Transverse colon (tissue), 4 donors: ENCODE results near the gene VSTM2L. TPM values are rescaled to one million over a fixed set of nuclear protein-coding genes. Genes with fewer than 3 reads are reported as not detected.

Experiments used
- DNase-seq: peaks from one replicate; pipeline ENCODE4 v3.0.0-alpha.2; 2019
- H3K27ac ChIP-seq, 4 donors: fragments of 200-600 bp; sonication (generic); 2 replicates each; pipeline ENCODE4 v1.5.1; 2016 to 2018; ENCODE audit warnings: inconsistent platforms in 4 of 4
- H3K27me3 ChIP-seq: fragments of 200-600 bp; sonication (generic); 2 replicates; pipeline ENCODE4 v1.5.1; 2017; ENCODE audit warnings: inconsistent platforms
- H3K36me3 ChIP-seq, 4 donors: fragments of 200-600 bp; sonication (generic); 2 replicates each; pipeline ENCODE4 v1.5.1; 2017 to 2019; ENCODE audit warnings: inconsistent platforms in 4 of 4
- H3K4me1 ChIP-seq, 4 donors: fragments of 200-600 bp; sonication (generic); 2 replicates each; pipeline ENCODE4 v1.5.1; 2017 to 2020; ENCODE audit warnings: inconsistent platforms in 4 of 4
- H3K4me3 ChIP-seq, 4 donors: fragments of 200-600 bp; sonication (generic); 1 replicate in 1 of 4; 2 replicates in 3 of 4; pipeline versions ENCODE4 v1.5.1 to v1.6.1; 2017 to 2019; ENCODE audit warnings: inconsistent platforms in 4 of 4
- H3K9me3 ChIP-seq, 2 donors: fragments of 200-600 bp; sonication (generic); 2 replicates each; pipeline ENCODE4 v1.5.1; 2017 to 2019; ENCODE audit warnings: inconsistent platforms in 2 of 2
- CTCF ChIP-seq, 5 experiments: fragments of 200-600 bp in 3 of 5; fragments of 450-650 bp in 2 of 5; sonication (generic) in 3 of 5; IDR thresholded peaks; 1 replicate in 2 of 5; 2 replicates in 3 of 5; pipeline ENCODE4 v1.5.1; 2016 to 2017; ENCODE audit warnings: antibody characterized with exemption in 5 of 5, inconsistent platforms in 3 of 5, mild to moderate bottlenecking in 2 of 5, moderate library complexity in 1 of 5
- EP300 ChIP-seq: sonication (generic); formaldehyde crosslinking; IDR thresholded peaks from one replicate; pipeline ENCODE4 v1.6.1; 2017; ENCODE audit warnings: antibody characterized with exemption, low read depth
- POLR2A ChIP-seq: fragments of 450-650 bp; IDR thresholded peaks from one replicate; pipeline ENCODE4 v1.6.1; 2016; ENCODE audit warnings: antibody characterized with exemption, mild to moderate bottlenecking, moderate library complexity
- POLR2AphosphoS5 ChIP-seq, 3 donors: sonication (generic); formaldehyde crosslinking; IDR thresholded peaks; one replicate each; pipeline ENCODE4 v1.6.1; 2016; ENCODE audit warnings: antibody characterized with exemption in 3 of 3
- WGBS, 2 donors: methylation state at CpG; one replicate each; pipeline ENCODE4 v1.1.5; 2018; ENCODE audit warnings: low coverage in 1 of 2; 5-methylcytosine and 5-hydroxymethylcytosine counted together
- in situ Hi-C, 4 donors: fragments of 200-750 bp; cut with MboI; loops; one replicate each; pipeline versions ENCODE4 v1.15.0 to v1.15.1; 2017; ENCODE audit warnings: low sequenced_read_pairs in 3 of 4, low pct_ligation_motif_present in 1 of 4, low pct_unique_long_range_greater_than_20kb in 1 of 4
- intact Hi-C: fragments of 100-400 bp; cut with DNase I; formaldehyde crosslinking; loops from one replicate; pipeline ENCODE4 v1.15.1; 2023; ENCODE audit warnings: low total_unique reads
- total RNA-seq, 4 donors: library from RNA; depleted of rRNA; stranded (reverse); fragments of >200 nt; gene quantifications; one replicate each; pipeline ENCODE4 v1.1.0, GENCODE V29; 2016

VSTM2L gene
- total RNA-seq, 4 donors from 2014 or later, result 3.0 to 6.6 (median 3.0) TPM; not detected in 1

DNA sequence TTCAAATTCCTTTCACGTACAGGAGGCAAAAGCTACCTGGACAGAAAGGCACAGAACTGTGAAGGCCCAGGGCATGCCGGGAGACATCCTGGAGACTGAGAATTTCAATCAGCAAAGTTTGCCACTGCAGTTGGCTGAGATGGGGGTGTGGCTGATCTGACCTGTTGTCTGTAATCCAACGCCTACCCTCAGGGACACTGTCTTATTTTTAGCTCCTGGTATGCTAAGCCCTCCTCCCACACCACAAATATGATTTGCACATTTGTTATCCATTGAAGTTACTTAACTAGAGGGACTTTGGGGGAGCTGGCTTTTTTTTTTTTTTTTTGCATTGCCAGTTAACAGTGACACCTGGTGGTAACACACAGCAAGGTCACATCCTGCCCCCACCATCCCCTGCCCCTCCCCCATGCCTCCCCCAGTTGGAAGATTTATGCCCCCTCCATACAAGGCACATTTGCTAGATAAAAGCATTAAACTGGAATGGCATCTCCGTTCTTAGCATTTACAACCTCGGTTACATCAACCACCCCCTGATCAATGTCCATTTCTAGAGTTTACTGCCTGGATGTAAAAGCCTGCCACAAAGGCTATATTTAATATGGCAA, 90.0 kb downstream of the VSTM2L start:
- whole genome bisulfite sequencing, 2 donors, result 40% methylated on average over 5 of the region's 5 CpGs; no CpG with 5 or more reads in 1 of the 2 donors
- TF ChIP-seq CTCF (IDR thresholded peaks at IDR 0.05) (peak; percentile 42 to 67 (median 55)), EP300 (no peak)
- H3K9me3 ChIP-seq, result no peaks in the 10 kb centered on the region
- H3K4me3 ChIP-seq, result no peak overlapping the region
- peaks cover 6 to 46% (median 33%) of the 10 kb centered on the region in 4 donors for H3K4me1 ChIP-seq
- in situ Hi-C loops (loop anchor here in 3 of 4 donors (10.0 to 25.0 kb wide), 2 partner anchors 418 to 431 kb away; no protein-coding TSS in a partner anchor), intact Hi-C loops (loop anchor here (5.0 to 10.0 kb wide), 2 partner anchors 426 to 608 kb away; no protein-coding TSS in a partner anchor)
- H3K27me3 ChIP-seq, result no peaks in the 10 kb centered on the region
- H3K36me3 ChIP-seq, result peaks cover 0 to 22% (median 10%) of the 10 kb centered on the region in 4 donors
- peak overlapping the region; percentile 39 to 57 (median 46) for H3K27ac ChIP-seq
- peak; percentile 34 for DNase-seq

- H3K36me3 ChIP-seq, result peaks cover 0 to 36% (median 18%) of the 10 kb centered on the region in 4 donors
- intact Hi-C loops, result loop anchor here (5.0 to 10.0 kb wide), 2 partner anchors 427 to 610 kb away; no protein-coding TSS in a partner anchor
- no peak for TF ChIP-seq POLR2A
- TF ChIP-seq CTCF (IDR thresholded peaks at IDR 0.05), result no peak
- TF ChIP-seq EP300, result no peak
- no peak for TF ChIP-seq POLR2AphosphoS5 (IDR thresholded peaks at IDR 0.05)
- no peaks in the 10 kb centered on the region for H3K9me3 ChIP-seq
- H3K4me1 ChIP-seq, result peaks cover 6 to 45% (median 31%) of the 10 kb centered on the region in 4 donors
- WGBS, 2 donors, result 80 to 86% methylated on average over 1 to 4 of the region's 4 CpGs
- H3K27ac ChIP-seq, result no peak overlapping the region
- H3K4me3 ChIP-seq, result no peak overlapping the region
- DNase-seq, result no peak
- no peaks in the 10 kb centered on the region for H3K27me3 ChIP-seq
- in situ Hi-C loops, result loop anchor here in 3 of 4 donors (10.0 to 25.0 kb wide), 2 partner anchors 420 to 432 kb away; no protein-coding TSS in a partner anchor
Observed at GRCh38 chr20:37994512-37994911, 91.6 kb downstream of the VSTM2L start.

Other genes starting within 250 kb of the VSTM2L start
- 10 to 100 TPM; 18.7 to 49.0 (median 22.4) TPM for gene CTNNBL1, start 209.1 kb upstream of the VSTM2L start, total RNA-seq
- gene TTI1, start 130.3 kb downstream of the VSTM2L start, total RNA-seq, result 10 to 100 TPM in 2 of 4 donors, 1 to 10 TPM in 2; 4.5 to 19.5 (median 9.4) TPM
- gene RPRD1B, start 130.6 kb downstream of the VSTM2L start, total RNA-seq, result 10 to 100 TPM; 16.5 to 35.9 (median 21.0) TPM